Activated CD8-positive, alpha-beta memory T cell treated with anti-CD3 and anti-CD28 coated beads, Interleukin-2, amount 10 ng/mL, durations not matched to agents 7 days and 5 days (primary cell): ENCODE measurements around the gene CSF1R. TPM values are rescaled to one million over a fixed set of nuclear protein-coding genes. Genes with fewer than 3 reads are reported as not detected.

Experiments
- ATAC-seq: fragments of 150-1000 bp; cut with Tn5 transposase; one replicate; pipeline ENCODE4 v1.10.0; 2021; ENCODE audit warnings: moderate library complexity
- CTCF ChIA-PET: fragments of 350-600 bp; sonication (Branson Sonifier 250); formaldehyde crosslinking; loops from one replicate; lab custom pipeline; 2021; ENCODE audit warnings: antibody characterized with exemption; lab: Charles Lee
- DNase-seq: peaks from one replicate; pipeline ENCODE4 v3.0.0-alpha.2; 2020
- H3K27ac Mint-ChIP-seq: one replicate; pipeline ENCODE4 v1.8.0; 2021; ENCODE audit warnings: mild to moderate bottlenecking, mixed read lengths
- H3K27me3 Mint-ChIP-seq: one replicate; pipeline ENCODE4 v1.8.0; 2021; ENCODE audit warnings: mixed read lengths
- H3K36me3 Mint-ChIP-seq: one replicate; pipeline ENCODE4 v1.8.0; 2021; ENCODE audit warnings: mild to moderate bottlenecking, mixed read lengths
- H3K4me1 Mint-ChIP-seq: one replicate; pipeline ENCODE4 v1.8.0; 2021; ENCODE audit warnings: mixed read lengths
- H3K4me3 Mint-ChIP-seq: one replicate; pipeline ENCODE4 v1.8.0; 2021; ENCODE audit warnings: mild to moderate bottlenecking, moderate library complexity, mixed read lengths
- H3K9me3 Mint-ChIP-seq: one replicate; pipeline ENCODE4 v1.8.0; 2022; ENCODE audit warnings: low read depth, mixed read lengths
- total RNA-seq, 2 experiments: library from RNA; stranded (reverse); gene quantifications; one replicate each; pipeline ENCODE4 v1.2.3, GENCODE V29; 2021

CSF1R gene
- total RNA-seq, 2 experiments from 2014 or later = 0.26 TPM; not detected in 1

GRCh38 chr5:150068961-150069645 lies 17.3 kb downstream of the CSF1R start:
- ATAC-seq = no peak
- no peak overlapping the region for H3K27ac Mint-ChIP-seq
- no peak overlapping the region for H3K4me3 Mint-ChIP-seq
- no peak for DNase-seq
- no peaks in the 10 kb centered on the region for H3K36me3 Mint-ChIP-seq
- CTCF ChIA-PET = interaction anchor here (1.2 kb wide), 1 partner anchor 8 kb away, joined by 3 read pairs; no protein-coding TSS in a partner anchor
- H3K4me1 Mint-ChIP-seq = peaks cover 34% of the 10 kb centered on the region
- H3K9me3 Mint-ChIP-seq = no peaks in the 10 kb centered on the region
- peaks cover 13% of the 10 kb centered on the region for H3K27me3 Mint-ChIP-seq

- ATAC-seq = no peak
- Mint-ChIP-seq H3K27ac (no peak overlapping the region), H3K36me3 (no peaks in the 10 kb centered on the region), H3K4me3 (no peak overlapping the region), H3K4me1 (peaks cover 34% of the 10 kb centered on the region), H3K27me3 (peaks cover 16% of the 10 kb centered on the region), H3K9me3 (no peaks in the 10 kb centered on the region)
- CTCF ChIA-PET = interaction anchor here (1.2 kb wide), 1 partner anchor 8 kb away, joined by 3 read pairs; no protein-coding TSS in a partner anchor
- DNase-seq = no peak
Measured at GRCh38 chr5:150068472-150068871, 17.9 kb downstream of the CSF1R start.

- H3K27me3 Mint-ChIP-seq = peaks cover 16% of the 10 kb centered on the region
- CTCF ChIA-PET = interaction anchor here (1.2 kb wide), 1 partner anchor 9 kb away, joined by 3 read pairs; no protein-coding TSS in a partner anchor
- DNase-seq (no peak), ATAC-seq (no peak)
- no peaks in the 10 kb centered on the region for H3K36me3 Mint-ChIP-seq
- no peak overlapping the region for H3K4me3 Mint-ChIP-seq
- no peaks in the 10 kb centered on the region for H3K9me3 Mint-ChIP-seq
- peaks cover 34% of the 10 kb centered on the region for H3K4me1 Mint-ChIP-seq
- no peak overlapping the region for H3K27ac Mint-ChIP-seq
Measured at GRCh38 chr5:150068071-150068470, 18.3 kb downstream of the CSF1R start.

GRCh38 chr5:150067405-150067960 lies 18.9 kb downstream of the CSF1R start:
- Mint-ChIP-seq H3K27me3 (peaks cover 11% of the 10 kb centered on the region), H3K4me1 (peaks cover 34% of the 10 kb centered on the region), H3K27ac (peak overlapping the region; percentile 78), H3K36me3 (no peaks in the 10 kb centered on the region), H3K9me3 (no peaks in the 10 kb centered on the region), H3K4me3 (no peak overlapping the region)
- no peak for DNase-seq
- peak; percentile 57 for ATAC-seq
- CTCF ChIA-PET = interaction anchor here (1.1 to 1.2 kb wide), 2 partner anchors 14 to 22 kb away, joined by 3 read pairs; no protein-coding TSS in a partner anchor

GRCh38 chr5:150066901-150067396 lies 19.4 kb downstream of the CSF1R start:
- H3K36me3 Mint-ChIP-seq = no peaks in the 10 kb centered on the region
- H3K27me3 Mint-ChIP-seq = peaks cover 9% of the 10 kb centered on the region
- H3K9me3 Mint-ChIP-seq = no peaks in the 10 kb centered on the region
- H3K4me3 Mint-ChIP-seq = no peak overlapping the region
- H3K4me1 Mint-ChIP-seq = peaks cover 34% of the 10 kb centered on the region
- CTCF ChIA-PET = interaction anchor here (1.1 to 1.2 kb wide), 2 partner anchors 13 to 21 kb away, joined by 3 read pairs; no protein-coding TSS in a partner anchor
- DNase-seq = no peak
- ATAC-seq = peak; percentile 90
- peak overlapping the region; percentile 78 for H3K27ac Mint-ChIP-seq

- peaks cover 34% of the 10 kb centered on the region for H3K4me1 Mint-ChIP-seq
- no peak overlapping the region for H3K27ac Mint-ChIP-seq
- H3K27me3 Mint-ChIP-seq = peaks cover 9% of the 10 kb centered on the region
- H3K4me3 Mint-ChIP-seq = no peak overlapping the region
- CTCF ChIA-PET = interaction anchor here (1.1 to 1.2 kb wide), 2 partner anchors 13 to 21 kb away, joined by 3 read pairs; no protein-coding TSS in a partner anchor
- H3K36me3 Mint-ChIP-seq = no peaks in the 10 kb centered on the region
- DNase-seq = no peak
- H3K9me3 Mint-ChIP-seq = no peaks in the 10 kb centered on the region
- ATAC-seq = no peak
Measured at GRCh38 chr5:150066436-150066835, 19.9 kb downstream of the CSF1R start.

- H3K36me3 Mint-ChIP-seq = no peaks in the 10 kb centered on the region
- CTCF ChIA-PET = no interaction called here
- peaks cover 9% of the 10 kb centered on the region for H3K27me3 Mint-ChIP-seq
- no peak for ATAC-seq
- H3K4me3 Mint-ChIP-seq = no peak overlapping the region
- no peak for DNase-seq
- H3K27ac Mint-ChIP-seq = no peak overlapping the region
- peaks cover 34% of the 10 kb centered on the region for H3K4me1 Mint-ChIP-seq
- H3K9me3 Mint-ChIP-seq = no peaks in the 10 kb centered on the region
Measured at GRCh38 chr5:150065886-150066285, 20.5 kb downstream of the CSF1R start.

- H3K27me3 Mint-ChIP-seq = peaks cover 9% of the 10 kb centered on the region
- H3K9me3 Mint-ChIP-seq = no peaks in the 10 kb centered on the region
- DNase-seq (no peak), ATAC-seq (no peak)
- no peak overlapping the region for H3K27ac Mint-ChIP-seq
- no peak overlapping the region for H3K4me3 Mint-ChIP-seq
- H3K36me3 Mint-ChIP-seq = no peaks in the 10 kb centered on the region
- CTCF ChIA-PET = no interaction called here
- H3K4me1 Mint-ChIP-seq = peaks cover 34% of the 10 kb centered on the region
Measured at GRCh38 chr5:150065346-150065745, 21.0 kb downstream of the CSF1R start.

- H3K36me3 Mint-ChIP-seq = no peaks in the 10 kb centered on the region
- H3K9me3 Mint-ChIP-seq = no peaks in the 10 kb centered on the region
- no peak overlapping the region for H3K4me3 Mint-ChIP-seq
- no peak for ATAC-seq
- H3K27ac Mint-ChIP-seq = no peak overlapping the region
- CTCF ChIA-PET = interaction anchor here (1.9 kb wide), 1 partner anchor 16 kb away, joined by 5 read pairs; no protein-coding TSS in a partner anchor
- no peak for DNase-seq
- peaks cover 9% of the 10 kb centered on the region for H3K27me3 Mint-ChIP-seq
- H3K4me1 Mint-ChIP-seq = peaks cover 34% of the 10 kb centered on the region
Measured at GRCh38 chr5:150064681-150065220, 21.6 kb downstream of the CSF1R start.

- H3K27ac Mint-ChIP-seq = no peak overlapping the region
- H3K4me1 Mint-ChIP-seq = peaks cover 38% of the 10 kb centered on the region
- H3K4me3 Mint-ChIP-seq = no peak overlapping the region
- CTCF ChIA-PET = interaction anchor here (1.9 kb wide), 1 partner anchor 15 kb away, joined by 5 read pairs; no protein-coding TSS in a partner anchor
- ATAC-seq = no peak
- no peaks in the 10 kb centered on the region for H3K36me3 Mint-ChIP-seq
- no peaks in the 10 kb centered on the region for H3K9me3 Mint-ChIP-seq
- peaks cover 9% of the 10 kb centered on the region for H3K27me3 Mint-ChIP-seq
- DNase-seq = no peak
Measured at GRCh38 chr5:150063638-150064037, 22.7 kb downstream of the CSF1R start.

- DNase-seq (no peak), ATAC-seq (no peak)
- Mint-ChIP-seq H3K36me3 (no peaks in the 10 kb centered on the region), H3K27me3 (peaks cover 9% of the 10 kb centered on the region), H3K27ac (no peak overlapping the region), H3K4me1 (peaks cover 31% of the 10 kb centered on the region), H3K9me3 (no peaks in the 10 kb centered on the region), H3K4me3 (no peak overlapping the region)
- CTCF ChIA-PET = no interaction called here
Measured at GRCh38 chr5:150062216-150062922, 24.0 kb downstream of the CSF1R start.

- no peaks in the 10 kb centered on the region for H3K9me3 Mint-ChIP-seq
- CTCF ChIA-PET = no interaction called here
- H3K27ac Mint-ChIP-seq = no peak overlapping the region
Measured at GRCh38 chr5:150061538-150061995, 24.8 kb downstream of the CSF1R start.

GRCh38 chr5:150060471-150060870 lies 25.9 kb downstream of the CSF1R start:
- CTCF ChIA-PET = no interaction called here
- peaks cover 9% of the 10 kb centered on the region for H3K27me3 Mint-ChIP-seq
- DNase-seq (no peak), ATAC-seq (no peak)
- peaks cover 16% of the 10 kb centered on the region for H3K4me1 Mint-ChIP-seq
- H3K9me3 Mint-ChIP-seq = no peaks in the 10 kb centered on the region
- no peaks in the 10 kb centered on the region for H3K36me3 Mint-ChIP-seq
- H3K4me3 Mint-ChIP-seq = no peak overlapping the region
- no peak overlapping the region for H3K27ac Mint-ChIP-seq

More at GRCh38 chr5:150061538-150061995, 24.8 kb downstream of the CSF1R start:
- Mint-ChIP-seq H3K36me3 (no peaks in the 10 kb centered on the region), H3K4me3 (no peak overlapping the region), H3K4me1 (peaks cover 24% of the 10 kb centered on the region), H3K27me3 (peaks cover 9% of the 10 kb centered on the region)
- DNase-seq = no peak
- ATAC-seq = no peak
